GM19193 (cell line): ENCODE results near the gene PDZD2.

Experiments used
- POLR2A ChIP-seq: IDR thresholded peaks from 4 replicates; pipeline ENCODE4 v1.6.1; 2011; ENCODE audit not compliant: insufficient read depth, insufficient read length; ENCODE audit errors: extremely low read depth

PDZD2 gene

GRCh38 chr5:32002755-32003154 is 363.8 kb downstream of the PDZD2 start:
- TF ChIP-seq POLR2A: no peak

- no peak for TF ChIP-seq POLR2A
Observed at GRCh38 chr5:32003981-32004380, 365.1 kb downstream of the PDZD2 start.

GRCh38 chr5:32004404-32004803 is 365.5 kb downstream of the PDZD2 start:
- TF ChIP-seq POLR2A: no peak

GRCh38 chr5:32008746-32009145 is 369.8 kb downstream of the PDZD2 start:
- no peak for TF ChIP-seq POLR2A

- no peak for TF ChIP-seq POLR2A
Observed at GRCh38 chr5:32013658-32014057, 374.7 kb downstream of the PDZD2 start.

GRCh38 chr5:32014096-32014745 is 375.3 kb downstream of the PDZD2 start:
- TF ChIP-seq POLR2A: no peak

- no peak for TF ChIP-seq POLR2A
Observed at GRCh38 chr5:32017692-32018367, 378.9 kb downstream of the PDZD2 start.

GRCh38 chr5:32018476-32019436 is 379.8 kb downstream of the PDZD2 start:
- no peak for TF ChIP-seq POLR2A

- no peak for TF ChIP-seq POLR2A
Observed at GRCh38 chr5:32020271-32020670, 381.3 kb downstream of the PDZD2 start.

GRCh38 chr5:32020946-32021345 is 382.0 kb downstream of the PDZD2 start:
- no peak for TF ChIP-seq POLR2A

GRCh38 chr5:32021771-32022170 is 382.8 kb downstream of the PDZD2 start:
- TF ChIP-seq POLR2A: no peak

GRCh38 chr5:32022638-32023037 is 383.7 kb downstream of the PDZD2 start:
- no peak for TF ChIP-seq POLR2A

- TF ChIP-seq POLR2A: no peak
Observed at GRCh38 chr5:32023816-32024215, 384.9 kb downstream of the PDZD2 start.

GRCh38 chr5:32024751-32025150 is 385.8 kb downstream of the PDZD2 start:
- TF ChIP-seq POLR2A: no peak

GRCh38 chr5:32027093-32027716 is 388.3 kb downstream of the PDZD2 start:
- no peak for TF ChIP-seq POLR2A
